Measurements from ENCODE around the gene PIK3CA.
"Not testable (repeated sequence)": the region's sequence is repeated elsewhere in the genome, so short reads cannot be mapped to it uniquely, and the experiment has no call there.

DNA sequence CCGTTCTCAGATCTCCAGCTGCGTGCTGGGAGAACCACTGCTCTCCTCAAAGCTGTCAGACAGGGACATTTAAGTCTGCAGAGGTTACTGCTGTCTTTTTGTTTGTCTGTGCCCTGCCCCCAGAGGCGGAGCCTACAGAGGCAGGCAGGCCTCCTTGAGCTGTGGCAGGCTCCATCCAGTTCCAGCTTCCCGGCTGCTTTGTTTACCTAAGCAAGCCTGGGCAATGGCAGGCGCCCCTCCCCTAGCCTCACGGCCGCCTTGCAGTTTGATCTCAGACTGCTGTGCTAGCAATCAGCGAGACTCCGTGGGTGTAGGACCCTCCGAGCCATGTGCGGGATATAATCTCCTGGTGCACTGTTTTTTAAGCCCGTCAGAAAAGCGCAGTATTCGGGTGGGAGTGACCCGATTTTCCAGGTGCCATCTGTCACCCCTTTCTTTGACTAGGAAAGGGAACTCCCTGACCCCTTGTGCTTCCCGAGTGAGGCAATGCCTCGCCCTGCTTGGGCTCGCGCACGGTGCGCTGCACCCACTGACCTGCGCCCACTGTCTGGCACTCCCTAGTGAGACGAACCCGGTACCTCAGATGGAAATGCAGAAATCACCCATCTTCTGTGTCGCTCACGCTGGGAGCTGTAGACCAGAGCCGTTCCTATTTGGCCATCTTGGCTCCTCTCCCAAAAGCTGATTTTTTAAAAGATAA is 15.8 kb upstream of the PIK3CA start:
- TF ChIP-seq, protein P1, sequence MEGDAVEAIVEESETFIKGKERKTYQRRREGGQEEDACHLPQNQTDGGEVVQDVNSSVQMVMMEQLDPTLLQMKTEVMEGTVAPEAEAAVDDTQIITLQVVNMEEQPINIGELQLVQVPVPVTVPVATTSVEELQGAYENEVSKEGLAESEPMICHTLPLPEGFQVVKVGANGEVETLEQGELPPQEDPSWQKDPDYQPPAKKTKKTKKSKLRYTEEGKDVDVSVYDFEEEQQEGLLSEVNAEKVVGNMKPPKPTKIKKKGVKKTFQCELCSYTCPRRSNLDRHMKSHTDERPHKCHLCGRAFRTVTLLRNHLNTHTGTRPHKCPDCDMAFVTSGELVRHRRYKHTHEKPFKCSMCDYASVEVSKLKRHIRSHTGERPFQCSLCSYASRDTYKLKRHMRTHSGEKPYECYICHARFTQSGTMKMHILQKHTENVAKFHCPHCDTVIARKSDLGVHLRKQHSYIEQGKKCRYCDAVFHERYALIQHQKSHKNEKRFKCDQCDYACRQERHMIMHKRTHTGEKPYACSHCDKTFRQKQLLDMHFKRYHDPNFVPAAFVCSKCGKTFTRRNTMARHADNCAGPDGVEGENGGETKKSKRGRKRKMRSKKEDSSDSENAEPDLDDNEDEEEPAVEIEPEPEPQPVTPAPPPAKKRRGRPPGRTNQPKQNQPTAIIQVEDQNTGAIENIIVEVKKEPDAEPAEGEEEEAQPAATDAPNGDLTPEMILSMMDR (IDR thresholded peaks at IDR 0.05; ENCODE audit: borderline replicate concordance, extremely low read depth, low read length, poor library complexity, severe bottlenecking): not testable (repeated sequence)
- TF ChIP-seq EZH2 (IDR thresholded peaks at IDR 0.05; ENCODE audit: borderline replicate concordance, low read depth, low read length, severe bottlenecking): not testable (repeated sequence)

Data from DND-41 (cell line).